Measurements from ENCODE around the gene ERC1.
A peak's percentile ranks its signal among the peaks of the same experiment; 100 is the strongest.

The ERC1 gene

GRCh38 chr12:1362143-1362662 is 371.2 kb downstream of the ERC1 start:
- TF ChIP-seq ZNF596 (tag by site-specific recombination; IDR thresholded peaks at IDR 0.05) (peak; percentile 86), ZNF837 (tag by site-specific recombination; IDR thresholded peaks at IDR 0.05) (no peak)
- ChIA-PET CTCF (interaction anchor here (0.6 to 0.7 kb wide), 2 partner anchors 56 to 1030 kb away, joined by 3 to 5 read pairs; no protein-coding TSS in a partner anchor), POLR2A (no interaction called here)

GRCh38 chr12:1365703-1366102 is 374.7 kb downstream of the ERC1 start:
- no peaks in the 10 kb centered on the region for H3K36me3 ChIP-seq (ENCODE audit: control insufficient read depth in 2 of 2, insufficient read depth in 1 of 2, low read length in 2 of 2)
- TF ChIP-seq KLF8 (tag by site-specific recombination; IDR thresholded peaks at IDR 0.05) (0 out of 2 replicates have a peak, but pooled peaks have one; percentile 43), ZNF280D (tag by site-specific recombination; IDR thresholded peaks at IDR 0.05) (0 out of 2 replicates have a peak, but pooled peaks have one; percentile 42), ZNF580 (tag by site-specific recombination; IDR thresholded peaks at IDR 0.05) (peak; percentile 58; the same call in 1 of the 2 replicates), ZNF202 (tag by site-specific recombination; IDR thresholded peaks at IDR 0.05; ENCODE audit: borderline replicate concordance) (no peak), ZNF791 (tag by site-specific recombination; IDR thresholded peaks at IDR 0.05) (no peak), ZNF146 (tag by site-specific recombination; IDR thresholded peaks at IDR 0.05) (peak; percentile 98)
- no peak overlapping the region for H3K27ac ChIP-seq (ENCODE audit: extremely low read depth, low read depth, low read length)
- H3K4me1 ChIP-seq (ENCODE audit: control insufficient read depth, insufficient read depth, low read length), result peaks cover 4% of the 10 kb centered on the region; the same call in 1 of the 2 replicates
- H3K9me3 ChIP-seq (ENCODE audit: control insufficient read depth, insufficient read depth, low read depth, low read length), result no peaks in the 10 kb centered on the region
- ChIA-PET CTCF (interaction anchor here (0.6 to 0.7 kb wide), 2 partner anchors 675 to 751 kb away, joined by 3 read pairs; no protein-coding TSS in a partner anchor), POLR2A (no interaction called here)
- no peak overlapping the region for H3K4me3 ChIP-seq (ENCODE audit: low read depth, low read length)

More at GRCh38 chr12:1362143-1362662, 371.2 kb downstream of the ERC1 start:
- Histone ChIP-seq H3K4me1 (ENCODE audit: control insufficient read depth, insufficient read depth, low read length) (no peaks in the 10 kb centered on the region), H3K9me3 (ENCODE audit: control insufficient read depth, insufficient read depth, low read depth, low read length) (no peaks in the 10 kb centered on the region), H3K36me3 (ENCODE audit: control insufficient read depth in 2 of 2, insufficient read depth in 1 of 2, low read length in 2 of 2) (no peaks in the 10 kb centered on the region), H3K27ac (ENCODE audit: extremely low read depth, low read depth, low read length) (no peak overlapping the region), H3K4me3 (ENCODE audit: low read depth, low read length) (no peak overlapping the region)

GRCh38 chr12:1367331-1368291 is 376.6 kb downstream of the ERC1 start:
- Histone ChIP-seq H3K9me3 (ENCODE audit: control insufficient read depth, insufficient read depth, low read depth, low read length) (no peaks in the 10 kb centered on the region), H3K4me3 (ENCODE audit: low read depth, low read length) (no peak overlapping the region), H3K4me1 (ENCODE audit: control insufficient read depth, insufficient read depth, low read length) (peaks cover 4% of the 10 kb centered on the region; the same call in 1 of the 2 replicates), H3K27ac (ENCODE audit: extremely low read depth, low read depth, low read length) (no peak overlapping the region), H3K36me3 (ENCODE audit: control insufficient read depth in 2 of 2, insufficient read depth in 1 of 2, low read length in 2 of 2) (peaks cover 0 to 3% of the 10 kb centered on the region in 2 experiments; a peak in 1 of 3 replicates)
- CTCF ChIA-PET, result interaction anchor here (0.6 to 0.8 kb wide), 2 partner anchors 126 to 250 kb away, joined by 3 to 5 read pairs; no protein-coding TSS in a partner anchor
- 0 out of 2 replicates have a peak, but pooled peaks have one; percentile 34 for TF ChIP-seq ZNF362 (tag by site-specific recombination; IDR thresholded peaks at IDR 0.05)
- TF ChIP-seq ZBTB26 (tag by site-specific recombination; optimal IDR thresholded peaks at IDR 0.05), result no peak
- POLR2A ChIA-PET, result interaction anchor here (0.6 kb wide), 1 partner anchor 18 kb away, joined by 3 read pairs; no protein-coding TSS in a partner anchor
